MM.1S (cell line): ENCODE measurements around the gene PCMTD2.

ENCODE experiments used
- CTCF ChIP-seq: fragments of 300-600 bp; sonication (generic); IDR thresholded peaks from 2 replicates; pipeline ENCODE4 v1.5.1; 2016; ENCODE audit warnings: antibody characterized with exemption, low read length, mixed read lengths
- EZH2 ChIP-seq: fragments of 300-600 bp; sonication (generic); optimal IDR thresholded peaks from 2 replicates; pipeline ENCODE3; 2017; ENCODE audit warnings: low read depth, mild to moderate bottlenecking, antibody characterized with exemption, low read length, mixed read lengths

DNA sequence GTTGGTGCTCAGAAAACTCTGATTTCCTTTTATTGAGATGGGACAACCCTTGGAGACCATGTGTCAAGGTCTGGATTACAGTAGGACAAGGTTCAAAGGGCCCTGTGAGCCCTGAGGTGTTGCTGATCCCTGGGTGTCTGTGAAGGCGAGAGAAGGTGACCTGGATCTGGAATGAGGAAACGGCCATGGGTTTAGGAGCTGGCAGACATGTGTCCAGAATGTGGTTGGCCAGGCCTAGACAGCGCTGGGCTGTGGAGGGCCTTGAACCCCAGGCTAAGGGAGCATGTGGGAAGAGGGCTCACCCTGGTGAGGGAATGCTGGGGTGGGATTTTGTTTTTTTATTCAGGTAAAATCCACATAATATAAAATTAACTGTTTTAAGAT is 24.9 kb downstream of the PCMTD2 start:
- TF ChIP-seq EZH2: no peak
- TF ChIP-seq CTCF: no peak
